IMR-90 (cell line): Measurements from ENCODE around the gene ROBO1. TPM values are rescaled to one million over a fixed set of nuclear protein-coding genes. Genes with fewer than 3 reads are reported as not detected.
"Not testable (repeated sequence)": the region's sequence is repeated elsewhere in the genome, so short reads cannot be mapped to it uniquely, and the experiment has no call there.

Experiments
- ATAC-seq: fragments of 200-7000 bp; cut with Tn5 transposase; 2 replicates; pipeline ENCODE4 v1.9.1; 2020; ENCODE audit warnings: low read depth, mild to moderate bottlenecking, moderate library complexity
- BruUV-seq: library from RNA; stranded (reverse); fragments of 400-500 nt; replicated peaks from 2 replicates; lab custom pipeline; 2021; lab: Mats Ljungman, UMichigan
- CTCF ChIA-PET: fragments of 300-600 bp; formaldehyde crosslinking; extraction: SDS; loops from one replicate; lab custom pipeline; 2021; ENCODE audit warnings: antibody characterized with exemption; lab: Yijun Ruan, JAX
- POLR2A ChIA-PET: fragments of 300-600 bp; sonication (Branson Sonifier 250); formaldehyde crosslinking; loops from one replicate; lab custom pipeline; 2022; ENCODE audit warnings: antibody characterized with exemption; ENCODE audit not compliant: unreplicated experiment; lab: Charles Lee
- DNase-seq: peaks from one replicate; pipeline ENCODE4 v3.0.0; 2013
- H2AFZ ChIP-seq: replicated peaks from 2 replicates; pipeline ENCODE3; 2013; ENCODE audit warnings: low read length, mild to moderate bottlenecking; ENCODE audit not compliant: poor library complexity
- H2AK5ac ChIP-seq: 2 replicates; pipeline ENCODE4 v1.6.1; 2013; ENCODE audit warnings: low read depth, low read length, inconsistent platforms
- H2AK9ac ChIP-seq: replicated peaks from 2 replicates; pipeline ENCODE3; 2013; ENCODE audit warnings: mild to moderate bottlenecking, low read depth, low read length, moderate library complexity; ENCODE audit not compliant: poor library complexity
- H2BK120ac ChIP-seq: 2 replicates; pipeline ENCODE4 v1.6.1; 2013; ENCODE audit warnings: low read depth, low read length, inconsistent platforms
- H2BK15ac ChIP-seq: 3 replicates; pipeline ENCODE4 v1.6.1; 2013; ENCODE audit warnings: low read depth, low read length, inconsistent platforms
- H2BK20ac ChIP-seq: 2 replicates; pipeline ENCODE4 v1.6.1; 2013; ENCODE audit warnings: low read depth, mild to moderate bottlenecking, inconsistent platforms, low read length, moderate library complexity
- H2BK5ac ChIP-seq: 2 replicates; pipeline ENCODE4 v1.6.1; 2013; ENCODE audit warnings: mild to moderate bottlenecking, low read depth, low read length, inconsistent platforms; ENCODE audit not compliant: poor library complexity, severe bottlenecking
- H3K14ac ChIP-seq: replicated peaks from 2 replicates; pipeline ENCODE4 v1.6.1; 2013; ENCODE audit warnings: low read depth, low read length, inconsistent platforms
- H3K18ac ChIP-seq: 2 replicates; pipeline ENCODE4 v1.6.1; 2013; ENCODE audit warnings: low read depth, low read length, control low read depth
- H3K23ac ChIP-seq: 2 replicates; pipeline ENCODE4 v1.6.1; 2013; ENCODE audit warnings: low read depth, low read length, inconsistent platforms
- H3K27ac ChIP-seq: 2 replicates; pipeline ENCODE4 v1.5.1; 2013; ENCODE audit warnings: mild to moderate bottlenecking, control low read depth, low read length; ENCODE audit not compliant: insufficient read depth
- H3K27me3 ChIP-seq: 2 replicates; pipeline ENCODE4 v1.6.1; 2013; ENCODE audit warnings: low read length; ENCODE audit not compliant: control insufficient read depth, insufficient read depth
- H3K36me3 ChIP-seq: 2 replicates; pipeline ENCODE4 v1.6.1; 2013; ENCODE audit warnings: low read length, mixed read lengths; ENCODE audit not compliant: control insufficient read depth, insufficient read depth
- H3K4ac ChIP-seq: 2 replicates; pipeline ENCODE4 v1.6.1; 2013; ENCODE audit warnings: low read depth, low read length, inconsistent platforms
- H3K4me1 ChIP-seq: 2 replicates; pipeline ENCODE4 v1.6.1; 2013; ENCODE audit warnings: low read length, mixed read lengths; ENCODE audit not compliant: control insufficient read depth, insufficient read depth
- H3K4me2 ChIP-seq: 2 replicates; pipeline ENCODE4 v1.6.1; 2013; ENCODE audit warnings: low read depth, mild to moderate bottlenecking, control low read depth, low read length, moderate library complexity
- H3K4me3 ChIP-seq: 2 replicates; pipeline ENCODE4 v1.5.1; 2013; ENCODE audit warnings: low read depth, mild to moderate bottlenecking, control low read depth, low read length, moderate library complexity; ENCODE audit not compliant: insufficient read depth
- H3K56ac ChIP-seq: 2 replicates; pipeline ENCODE4 v1.6.1; 2013; ENCODE audit warnings: low read length, inconsistent platforms; ENCODE audit not compliant: insufficient read depth; ENCODE audit errors: extremely low read depth
- H3K79me1 ChIP-seq, 2 experiments: 2 replicates each; pipeline ENCODE4 v1.6.1; 2013; ENCODE audit warnings: low read length in 2 of 2, inconsistent platforms in 1 of 2, low read depth in 1 of 2
- H3K9ac ChIP-seq: 2 replicates; pipeline ENCODE4 v1.6.1; 2013; ENCODE audit warnings: low read depth, low read length, control low read depth
- H3K9me1 ChIP-seq: 2 replicates; pipeline ENCODE4 v1.6.1; 2013; ENCODE audit warnings: low read length, inconsistent platforms; ENCODE audit not compliant: insufficient read depth
- H3K9me3 ChIP-seq: 2 replicates; pipeline ENCODE4 v1.6.1; 2013; ENCODE audit warnings: low read length; ENCODE audit not compliant: control insufficient read depth, insufficient read depth
- H4K20me1 ChIP-seq: 2 replicates; pipeline ENCODE4 v1.6.1; 2013; ENCODE audit warnings: low read length, inconsistent platforms; ENCODE audit not compliant: insufficient read depth
- H4K5ac ChIP-seq: 2 replicates; pipeline ENCODE4 v1.6.1; 2013; ENCODE audit warnings: mild to moderate bottlenecking, low read depth, low read length, control low read depth
- H4K8ac ChIP-seq, 2 experiments: 2 replicates each; pipeline ENCODE4 v1.6.1; 2013; ENCODE audit warnings: low read depth in 2 of 2, low read length in 2 of 2, control low read depth in 1 of 2, inconsistent platforms in 1 of 2
- H4K91ac ChIP-seq: 2 replicates; pipeline ENCODE4 v1.6.1; 2013; ENCODE audit warnings: low read depth, low read length, inconsistent platforms; ENCODE audit not compliant: insufficient read depth
- CHD1 ChIP-seq: IDR thresholded peaks from 2 replicates; pipeline ENCODE4 v1.6.1; 2012; ENCODE audit warnings: low read depth, low read length, improper control_type of control experiment
- CTCF ChIP-seq: conservative IDR thresholded peaks from 2 replicates; pipeline ENCODE4 v1.5.1; 2012; ENCODE audit warnings: mild to moderate bottlenecking, low read depth, low read length, improper control_type of control experiment
- FOS ChIP-seq: fragments of 150-350 bp; IDR thresholded peaks from 2 replicates; pipeline ENCODE4 v1.6.1; 2016; ENCODE audit warnings: low read depth, low read length
- MAFK ChIP-seq: IDR thresholded peaks from 2 replicates; pipeline ENCODE4 v1.6.1; 2012; ENCODE audit warnings: low read depth, low read length, improper control_type of control experiment
- RAD21 ChIP-seq: IDR thresholded peaks from 2 replicates; pipeline ENCODE4 v1.6.1; 2012; ENCODE audit warnings: low read length, improper control_type of control experiment
- SMC3 ChIP-seq: fragments of 150-350 bp; IDR thresholded peaks from 2 replicates; pipeline ENCODE4 v1.6.1; 2016; ENCODE audit warnings: low read depth, mild to moderate bottlenecking, antibody characterized with exemption, low read length, moderate library complexity
- WGBS, 2 experiments: methylation state at CpG; one replicate each; pipeline versions ENCODE4 v1.1.5 to v1.1.7; 2013; ENCODE audit warnings: missing lambda C conversion rate in 2 of 2; ENCODE audit not compliant: insufficient read length in 1 of 2; ENCODE audit errors: extremely low coverage in 2 of 2; 5-methylcytosine and 5-hydroxymethylcytosine counted together
- dilution Hi-C: fragments of 300-500 bp; cut with HindIII; formaldehyde crosslinking; loops from one replicate; pipeline ENCODE4 v1.14.3; 2018; ENCODE audit warnings: low sequenced_read_pairs; ENCODE audit not compliant: unreplicated experiment
- in situ Hi-C: fragments of 300-500 bp; cut with MboI; formaldehyde crosslinking; loops from 3 replicates; pipeline ENCODE4 v1.14.3; 2019; ENCODE audit warnings: low sequenced_read_pairs, inconsistent platforms, mixed read lengths
- intact Hi-C: fragments of 100-400 bp; cut with micrococcal nuclease; formaldehyde crosslinking; loops from 2 replicates; pipeline ENCODE4 v1.10.0; 2022
- polyA plus RNA-seq, 3 experiments: library from polyadenylated mRNA; depleted of rRNA; stranded (reverse); fragments of >200 nt; gene quantifications; 2 replicates each; pipeline ENCODE4 v1.2.3, GENCODE V29; 2012; ENCODE audit warnings: low replicate concordance in 1 of 3
- total RNA-seq: library from RNA; depleted of rRNA; stranded (reverse); fragments of >200 nt; gene quantifications from 2 replicates; pipeline ENCODE4 v1.2.3, GENCODE V29; 2012

ROBO1 gene
- total and polyA plus RNA-seq, 2 of the 4 experiments (the other 2 are of a cell fraction) = 24.1 to 53.9 TPM

GRCh38 chr3:78887029-78887428 is 880.8 kb downstream of the ROBO1 start:
- Histone ChIP-seq H2BK5ac (no peak overlapping the region), H4K91ac (no peak overlapping the region), H2AK9ac (no peak overlapping the region), H3K9me3 (no peaks in the 10 kb centered on the region), H3K56ac (no peak overlapping the region), H3K9me1 (no peaks in the 10 kb centered on the region), H3K79me1 (peaks cover 0 to 8% of the 10 kb centered on the region in 2 experiments; a peak in 3 of 4 replicates), H3K4me3 (no peak overlapping the region), H3K27ac (no peak overlapping the region), H3K4me1 (peaks cover 5% of the 10 kb centered on the region), H3K4ac (no peak overlapping the region), H3K9ac (no peak overlapping the region), H2BK120ac (no peak overlapping the region), H4K5ac (no peak overlapping the region), H2AFZ (no peak overlapping the region), H2AK5ac (no peak overlapping the region), H3K18ac (no peak overlapping the region), H3K27me3 (no peaks in the 10 kb centered on the region), H3K4me2 (no peak overlapping the region), H3K14ac (no peak overlapping the region), H3K23ac (no peak overlapping the region), H3K36me3 (no peaks in the 10 kb centered on the region), H4K8ac (no peak overlapping the region), H2BK15ac (no peak overlapping the region), H2BK20ac (no peak overlapping the region), H4K20me1 (0 out of 2 replicates have a peak, but pooled peaks cover 3% of the 10 kb centered on the region)
- DNase-seq (peak; percentile 74), ATAC-seq (peak; percentile 37; the same call in 1 of the 2 replicates)
- BruUV-seq = no TSS peak
- TF ChIP-seq MAFK = no peak
- no peak for TF ChIP-seq FOS
- no peak for TF ChIP-seq SMC3
- TF ChIP-seq RAD21 = no peak
- no peak for TF ChIP-seq CTCF
- TF ChIP-seq CHD1 = no peak
- intact Hi-C loops (loop anchor here (5.0 kb wide), 1 partner anchor 40 kb away; no protein-coding TSS in a partner anchor), dilution Hi-C loops (no loop called here), in situ Hi-C loops (no loop called here)
- POLR2A ChIA-PET = no interaction called here
- no CpG with 5 or more reads among the region's 1 CpG for WGBS, 2 experiments
- CTCF ChIA-PET = interaction anchor here (0.6 kb wide), 1 partner anchor 486 kb away, joined by 4 read pairs; no protein-coding TSS in a partner anchor

- BruUV-seq, dilution Hi-C loops, ATAC-seq: not testable (repeated sequence)
These were observed 883.2 kb downstream of the ROBO1 start for GRCh38 chr3:78884567-78884966.

More at GRCh38 chr3:78884567-78884966, 883.2 kb downstream of the ROBO1 start:
- H3K27ac ChIP-seq, H4K8ac ChIP-seq, H3K9me3 ChIP-seq, H3K18ac ChIP-seq, H3K4me2 ChIP-seq, H3K4ac ChIP-seq, H3K4me1 ChIP-seq, H2BK120ac ChIP-seq, H2AFZ ChIP-seq, H2BK5ac ChIP-seq, H4K91ac ChIP-seq, intact Hi-C loops, H3K79me1 ChIP-seq, in situ Hi-C loops, H3K27me3 ChIP-seq, H3K9me1 ChIP-seq, H4K20me1 ChIP-seq, H3K9ac ChIP-seq, H4K5ac ChIP-seq, H2BK15ac ChIP-seq, H3K4me3 ChIP-seq, H3K36me3 ChIP-seq, DNase-seq, POLR2A ChIA-PET, H3K14ac ChIP-seq, H3K23ac ChIP-seq, CTCF ChIA-PET, H2AK5ac ChIP-seq, H3K56ac ChIP-seq, H2AK9ac ChIP-seq, H2BK20ac ChIP-seq: not testable (repeated sequence)
- WGBS, 2 experiments = no CpG with 5 or more reads among the region's 1 CpG
